Hepatocyte (in vitro differentiated cells): ENCODE results near the gene HNRNPA1.

Experiments used
- EZH2phosphoT487 ChIP-seq: fragments of 200-600 bp; sonication (generic); IDR thresholded peaks from one replicate; pipeline ENCODE4 v1.6.1; 2018; ENCODE audit warnings: antibody characterized with exemption, mild to moderate bottlenecking, low read depth, moderate library complexity; ENCODE audit not compliant: unreplicated experiment, severe bottlenecking
- TF ChIP-seq, protein P1 (sequence below): fragments of 200-600 bp; sonication (generic); IDR thresholded peaks from 2 replicates; pipeline ENCODE4 v1.5.1; 2016; ENCODE audit warnings: antibody characterized with exemption, mild to moderate bottlenecking; ENCODE audit not compliant: poor library complexity

DNA sequence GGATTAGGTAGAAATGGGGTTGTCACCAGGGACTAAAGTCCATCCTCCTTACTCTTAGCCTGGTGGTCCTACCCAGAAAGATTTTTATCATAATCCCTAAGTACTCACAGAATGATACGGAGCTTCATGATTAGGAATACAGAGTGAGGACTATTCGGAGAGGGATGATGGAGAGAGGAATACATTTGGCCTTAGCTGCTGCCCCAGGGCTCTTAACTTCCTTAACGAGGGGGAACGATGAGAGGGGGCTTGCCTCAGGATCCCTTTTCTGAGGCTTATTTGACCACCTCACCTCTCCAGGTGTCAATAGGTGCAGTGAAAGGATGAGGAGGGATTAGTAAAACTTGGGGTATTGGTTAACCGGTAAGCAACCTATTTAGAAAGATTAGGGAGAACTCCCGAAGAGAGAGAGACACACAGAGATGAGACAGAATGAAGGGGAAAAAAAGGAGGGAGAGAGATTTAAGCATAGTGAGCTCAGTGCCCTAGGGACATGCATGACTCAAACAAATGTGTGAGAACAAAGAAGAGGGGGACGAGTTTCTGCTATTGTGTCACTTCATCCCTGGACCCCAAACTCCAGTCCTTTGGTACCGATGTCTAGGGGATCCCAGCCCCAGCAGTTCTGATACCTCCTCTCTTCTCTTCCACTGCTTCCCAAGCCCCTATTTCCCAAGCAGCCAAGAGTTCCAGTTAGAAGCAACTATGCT is 19.1 kb downstream of the HNRNPA1 start:
- TF ChIP-seq, protein P1, sequence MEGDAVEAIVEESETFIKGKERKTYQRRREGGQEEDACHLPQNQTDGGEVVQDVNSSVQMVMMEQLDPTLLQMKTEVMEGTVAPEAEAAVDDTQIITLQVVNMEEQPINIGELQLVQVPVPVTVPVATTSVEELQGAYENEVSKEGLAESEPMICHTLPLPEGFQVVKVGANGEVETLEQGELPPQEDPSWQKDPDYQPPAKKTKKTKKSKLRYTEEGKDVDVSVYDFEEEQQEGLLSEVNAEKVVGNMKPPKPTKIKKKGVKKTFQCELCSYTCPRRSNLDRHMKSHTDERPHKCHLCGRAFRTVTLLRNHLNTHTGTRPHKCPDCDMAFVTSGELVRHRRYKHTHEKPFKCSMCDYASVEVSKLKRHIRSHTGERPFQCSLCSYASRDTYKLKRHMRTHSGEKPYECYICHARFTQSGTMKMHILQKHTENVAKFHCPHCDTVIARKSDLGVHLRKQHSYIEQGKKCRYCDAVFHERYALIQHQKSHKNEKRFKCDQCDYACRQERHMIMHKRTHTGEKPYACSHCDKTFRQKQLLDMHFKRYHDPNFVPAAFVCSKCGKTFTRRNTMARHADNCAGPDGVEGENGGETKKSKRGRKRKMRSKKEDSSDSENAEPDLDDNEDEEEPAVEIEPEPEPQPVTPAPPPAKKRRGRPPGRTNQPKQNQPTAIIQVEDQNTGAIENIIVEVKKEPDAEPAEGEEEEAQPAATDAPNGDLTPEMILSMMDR: no peak
- TF ChIP-seq EZH2phosphoT487: no peak
